Duodenal mucosa (tissue), 2 donors: ENCODE measurements around the gene MGMT.

ENCODE experiments used
- H3K27ac ChIP-seq: one replicate; pipeline ENCODE4 v1.7.0; 2013; ENCODE audit warnings: low read depth, low read length
- H3K27me3 ChIP-seq, 2 donors: one replicate each; pipeline ENCODE4 v1.7.0; 2013; ENCODE audit warnings: low read length in 2 of 2, control low read depth in 1 of 2; ENCODE audit not compliant: insufficient read depth in 2 of 2, control insufficient read depth in 1 of 2
- H3K36me3 ChIP-seq, 2 donors: one replicate each; pipeline ENCODE4 v1.7.0; 2013; ENCODE audit warnings: low read length in 2 of 2, control low read depth in 1 of 2; ENCODE audit not compliant: insufficient read depth in 2 of 2, control insufficient read depth in 1 of 2
- H3K4me1 ChIP-seq, 2 donors: one replicate each; pipeline ENCODE4 v1.7.0; 2013; ENCODE audit warnings: low read length in 2 of 2, control low read depth in 1 of 2; ENCODE audit not compliant: insufficient read depth in 2 of 2, control insufficient read depth in 1 of 2
- H3K4me3 ChIP-seq, 2 donors: one replicate each; pipeline ENCODE4 v1.7.0; 2013; ENCODE audit warnings: low read length in 2 of 2, low read depth in 1 of 2
- H3K9ac ChIP-seq, 2 donors: one replicate each; pipeline ENCODE4 v1.7.0; 2013; ENCODE audit warnings: low read length in 2 of 2, low read depth in 1 of 2
- H3K9me3 ChIP-seq, 2 donors: one replicate each; pipeline ENCODE4 v1.7.0; 2013; ENCODE audit warnings: low read length in 2 of 2, control low read depth in 1 of 2; ENCODE audit not compliant: control insufficient read depth in 1 of 2

Gene MGMT

DNA sequence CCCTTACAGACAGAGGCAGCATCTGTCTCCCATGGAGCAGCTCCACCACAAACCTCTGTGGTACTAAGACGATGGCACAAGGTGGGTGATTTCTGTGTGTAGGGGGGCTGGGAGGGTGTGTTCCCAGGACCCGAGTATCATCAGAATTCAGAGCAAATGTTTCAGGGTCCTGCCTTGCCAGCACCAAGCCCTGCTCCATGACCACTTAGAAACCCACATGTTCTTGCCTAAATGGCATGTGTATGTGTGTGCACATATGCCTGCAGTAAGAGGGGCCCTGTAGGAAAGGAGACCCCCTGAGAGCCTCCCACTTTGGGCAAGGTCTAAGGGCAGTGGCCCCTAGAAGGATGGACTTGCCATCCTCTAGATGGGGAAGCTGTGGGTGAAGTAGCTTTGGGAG is 17.1 kb upstream of the MGMT start:
- no peaks in the 10 kb centered on the region for H3K36me3 ChIP-seq
- no peak overlapping the region for H3K9ac ChIP-seq
- H3K4me3 ChIP-seq, result no peak overlapping the region
- no peaks in the 10 kb centered on the region for H3K9me3 ChIP-seq
- H3K27me3 ChIP-seq, result no peaks in the 10 kb centered on the region
- no peaks in the 10 kb centered on the region for H3K4me1 ChIP-seq
- H3K27ac ChIP-seq, result no peak overlapping the region

DNA sequence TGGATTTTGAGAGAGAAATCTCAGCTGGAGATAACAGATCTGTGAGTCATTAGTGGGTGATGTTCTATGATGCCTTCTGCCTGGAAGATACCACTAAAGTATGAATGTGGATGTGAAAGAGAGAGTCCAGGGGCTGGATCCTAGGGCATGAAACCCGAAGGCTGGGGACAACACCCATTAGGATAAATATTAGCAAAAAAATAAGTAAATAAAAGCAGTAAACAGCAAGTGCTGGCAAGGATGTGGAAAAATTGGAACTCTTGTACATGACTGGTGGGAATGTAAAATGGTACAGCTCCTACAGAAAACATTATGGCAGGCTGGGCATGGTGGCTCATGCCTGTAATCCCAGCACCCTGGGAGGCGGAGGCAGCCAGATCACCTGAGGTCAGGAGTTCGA is 16.6 kb upstream of the MGMT start:
- no peaks in the 10 kb centered on the region for H3K36me3 ChIP-seq
- H3K4me1 ChIP-seq, result no peaks in the 10 kb centered on the region
- H3K27ac ChIP-seq, result no peak overlapping the region
- H3K9me3 ChIP-seq, result no peaks in the 10 kb centered on the region
- peaks cover 0 to 4% of the 10 kb centered on the region in 2 donors for H3K27me3 ChIP-seq
- H3K4me3 ChIP-seq, result no peak overlapping the region
- H3K9ac ChIP-seq, result no peak overlapping the region

DNA sequence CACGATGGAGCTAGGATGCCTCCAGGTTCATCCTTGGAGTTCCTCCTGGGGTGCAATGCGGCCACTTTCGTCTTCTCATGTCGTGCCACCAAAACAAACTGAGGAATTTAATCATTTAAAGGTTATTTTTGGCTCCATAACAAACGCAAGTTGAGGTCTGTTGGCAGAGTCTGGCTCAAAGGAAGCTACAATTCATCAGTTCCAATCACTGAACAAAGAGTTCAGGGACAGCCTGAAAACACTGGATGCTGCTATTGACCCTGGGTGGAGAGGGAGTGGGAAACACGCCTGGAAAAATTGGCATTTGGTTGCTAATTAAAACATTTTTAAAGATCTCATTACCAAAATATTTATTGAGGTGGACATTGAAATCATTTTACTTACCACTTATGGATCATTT is 11.4 kb upstream of the MGMT start:
- no peaks in the 10 kb centered on the region for H3K4me1 ChIP-seq
- H3K9ac ChIP-seq, result no peak overlapping the region
- H3K27me3 ChIP-seq, result peaks cover 4 to 15% of the 10 kb centered on the region in 2 donors
- no peaks in the 10 kb centered on the region for H3K9me3 ChIP-seq
- no peaks in the 10 kb centered on the region for H3K36me3 ChIP-seq
- H3K27ac ChIP-seq, result no peak overlapping the region
- H3K4me3 ChIP-seq, result no peak overlapping the region

DNA sequence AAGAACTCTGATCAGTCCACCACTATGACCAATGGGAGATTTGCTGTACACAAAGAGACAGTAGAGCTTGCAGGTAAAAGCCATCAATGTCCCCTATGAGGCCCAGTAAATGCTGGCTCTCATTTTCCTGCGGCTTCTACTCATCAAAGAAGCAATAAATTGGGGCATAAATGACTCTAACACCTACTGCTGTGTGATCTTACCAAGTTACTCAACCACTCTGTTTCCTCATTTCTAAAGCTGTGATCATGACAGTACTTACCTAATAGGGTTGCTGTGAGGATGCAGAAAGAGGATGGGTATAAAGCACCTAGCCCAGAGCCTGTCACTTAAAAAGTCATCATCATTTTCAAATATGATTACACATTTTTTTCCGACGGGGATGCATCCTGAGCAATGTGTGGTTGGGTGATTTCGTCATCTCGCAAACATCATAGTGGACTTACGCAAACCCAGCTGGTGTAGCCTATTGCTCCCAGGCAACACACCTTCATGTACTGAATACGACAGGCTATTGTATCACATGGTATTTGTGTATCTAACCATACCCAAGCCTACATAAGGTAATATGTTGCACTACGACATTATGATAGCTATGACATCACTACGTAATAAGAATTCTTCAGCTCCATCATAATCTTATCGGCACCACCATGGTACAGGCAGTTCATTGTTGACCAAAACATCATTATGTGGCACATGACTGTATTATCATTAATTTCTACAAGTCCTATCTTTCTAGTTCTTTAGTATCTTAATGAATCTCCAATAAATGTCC is 7.1 kb upstream of the MGMT start:
- Histone ChIP-seq H3K27ac (no peak overlapping the region), H3K9ac (no peak overlapping the region), H3K27me3 (peaks cover 4 to 19% of the 10 kb centered on the region in 2 donors), H3K4me1 (no peaks in the 10 kb centered on the region), H3K4me3 (no peak overlapping the region), H3K9me3 (no peaks in the 10 kb centered on the region), H3K36me3 (no peaks in the 10 kb centered on the region)

DNA sequence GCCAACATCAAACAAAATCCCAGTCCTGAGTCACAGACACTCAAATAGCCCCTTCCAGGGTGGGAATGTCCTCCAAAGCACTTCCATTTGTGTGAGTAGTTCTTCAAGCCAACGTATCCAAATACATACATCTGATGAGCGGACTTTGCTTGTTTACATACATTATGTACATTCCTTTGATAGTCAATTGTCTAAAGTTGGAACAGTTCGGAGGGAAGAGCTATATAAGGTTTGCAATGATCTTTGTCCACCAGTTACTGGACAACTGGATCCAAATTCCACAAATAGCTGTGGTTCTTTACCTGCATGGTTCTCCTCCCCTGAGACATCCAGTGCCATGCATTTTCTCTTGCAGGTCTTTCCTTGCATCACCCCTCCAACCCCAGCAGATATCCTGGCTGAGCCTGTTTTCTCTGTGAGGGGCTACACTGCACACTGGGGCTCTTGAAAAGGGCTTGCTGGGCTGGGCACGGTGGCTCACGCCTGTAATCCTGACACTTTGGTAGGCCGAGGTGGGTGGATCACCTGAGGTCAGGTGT is 4.7 kb upstream of the MGMT start:
- Histone ChIP-seq H3K27me3 (peaks cover 4 to 8% of the 10 kb centered on the region in 2 donors), H3K4me1 (peaks cover 0 to 9% of the 10 kb centered on the region in 2 donors), H3K4me3 (no peak overlapping the region), H3K9me3 (no peaks in the 10 kb centered on the region), H3K36me3 (no peaks in the 10 kb centered on the region), H3K9ac (no peak overlapping the region), H3K27ac (no peak overlapping the region)

DNA sequence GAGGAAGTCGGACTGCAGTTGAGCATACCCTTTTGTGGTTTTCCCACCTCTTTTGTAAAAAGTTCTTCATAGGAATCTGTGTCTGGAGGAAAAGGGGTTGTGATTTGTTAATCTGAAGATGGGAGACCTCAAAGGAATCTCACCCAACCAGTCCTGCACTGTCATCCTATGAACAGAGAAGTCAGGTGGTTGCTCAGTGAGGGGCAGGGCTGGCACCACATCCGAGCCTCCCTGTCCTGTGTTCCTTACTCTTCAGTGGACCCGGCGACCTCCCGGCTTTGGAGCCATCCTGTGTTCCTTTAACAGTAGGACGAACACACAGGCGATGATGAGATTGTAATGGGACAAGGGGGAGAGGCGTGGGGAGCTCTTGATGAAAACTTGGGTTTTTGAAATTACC is 2.8 kb upstream of the MGMT start:
- Histone ChIP-seq H3K27ac (no peak overlapping the region), H3K9me3 (no peaks in the 10 kb centered on the region), H3K27me3 (peaks cover 0 to 3% of the 10 kb centered on the region in 2 donors), H3K4me3 (no peak overlapping the region), H3K9ac (no peak overlapping the region), H3K36me3 (no peaks in the 10 kb centered on the region), H3K4me1 (peaks cover 6 to 19% of the 10 kb centered on the region in 2 donors)

DNA sequence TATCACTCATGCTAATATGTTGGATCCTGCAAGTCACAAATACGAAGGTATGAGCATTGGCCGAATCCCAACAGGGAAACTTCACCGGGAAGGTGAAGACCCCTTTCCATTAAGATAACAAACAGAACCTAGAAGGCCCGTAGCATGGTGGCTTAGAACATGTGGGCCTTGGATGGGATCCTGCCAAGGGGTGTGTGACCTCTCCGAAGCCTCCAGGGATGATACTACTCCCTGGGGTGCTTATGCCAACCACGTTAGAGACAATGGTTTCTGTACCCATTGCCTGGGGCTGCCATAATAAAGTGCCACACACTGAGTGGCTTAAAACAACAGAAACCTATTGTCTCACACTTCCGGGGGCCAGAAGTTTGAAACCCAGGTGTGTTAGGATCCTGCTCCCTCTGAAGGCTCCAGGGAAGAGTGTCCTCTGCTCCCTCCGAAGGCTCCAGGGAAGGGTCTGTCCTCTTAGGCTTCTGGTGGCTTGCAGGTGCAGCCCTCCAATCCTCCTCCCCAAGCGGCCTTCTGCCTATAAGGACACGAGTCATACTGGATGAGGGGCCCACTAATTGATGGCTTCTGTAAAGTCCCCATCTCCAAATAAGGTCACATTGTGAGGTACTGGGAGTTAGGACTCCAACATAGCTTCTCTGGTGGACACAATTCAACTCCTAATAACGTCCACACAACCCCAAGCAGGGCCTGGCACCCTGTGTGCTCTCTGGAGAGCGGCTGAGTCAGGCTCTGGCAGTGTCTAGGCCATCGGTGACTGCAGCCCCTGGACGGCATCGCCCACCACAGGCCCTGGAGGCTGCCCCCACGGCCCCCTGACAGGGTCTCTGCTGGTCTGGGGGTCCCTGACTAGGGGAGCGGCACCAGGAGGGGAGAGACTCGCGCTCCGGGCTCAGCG is 992 bp upstream of the MGMT start:
- Histone ChIP-seq H3K36me3 (no peaks in the 10 kb centered on the region), H3K27ac (peak overlapping the region; percentile 44), H3K9ac (peak overlapping the region in 1 of 2 donors; percentile 45), H3K4me1 (peaks cover 6 to 19% of the 10 kb centered on the region in 2 donors), H3K4me3 (peak overlapping the region; percentile 75 to 79), H3K27me3 (peaks cover 0 to 3% of the 10 kb centered on the region in 2 donors), H3K9me3 (no peaks in the 10 kb centered on the region)

DNA sequence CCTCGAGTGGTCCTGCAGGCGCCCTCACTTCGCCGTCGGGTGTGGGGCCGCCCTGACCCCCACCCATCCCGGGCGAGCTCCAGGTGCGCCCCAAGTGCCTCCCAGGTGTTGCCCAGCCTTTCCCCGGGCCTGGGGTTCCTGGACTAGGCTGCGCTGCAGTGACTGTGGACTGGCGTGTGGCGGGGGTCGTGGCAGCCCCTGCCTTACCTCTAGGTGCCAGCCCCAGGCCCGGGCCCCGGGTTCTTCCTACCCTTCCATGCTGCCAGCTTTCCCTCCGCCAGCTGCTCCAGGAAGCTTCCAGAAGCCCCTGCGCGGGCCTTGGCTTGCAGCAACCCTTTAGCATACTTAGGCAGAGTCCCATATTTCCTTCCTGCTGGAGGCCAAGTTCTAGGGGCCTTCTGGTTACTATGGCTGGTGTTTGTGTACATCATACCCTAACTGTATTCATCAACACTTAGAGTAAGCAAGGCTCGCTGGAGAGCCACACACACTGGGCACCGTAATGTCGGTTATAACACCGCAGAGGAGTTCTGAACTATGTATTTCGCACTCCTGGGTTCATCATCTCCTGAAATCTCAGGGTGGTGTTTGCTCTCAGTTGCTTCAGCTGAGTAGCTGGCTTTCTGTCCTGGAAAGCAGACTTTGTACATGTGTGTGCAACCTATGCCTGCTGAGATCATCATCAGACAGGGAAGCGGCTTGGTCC is 471 bp downstream of the MGMT start:
- peak overlapping the region; percentile 64 to 78 for H3K9ac ChIP-seq
- peaks cover 6 to 19% of the 10 kb centered on the region in 2 donors for H3K4me1 ChIP-seq
- peak overlapping the region; percentile 78 for H3K27ac ChIP-seq
- no peaks in the 10 kb centered on the region for H3K27me3 ChIP-seq
- H3K4me3 ChIP-seq, result peak overlapping the region; percentile 82 to 85
- peaks cover 0 to 5% of the 10 kb centered on the region in 2 donors for H3K36me3 ChIP-seq
- H3K9me3 ChIP-seq, result no peaks in the 10 kb centered on the region

DNA sequence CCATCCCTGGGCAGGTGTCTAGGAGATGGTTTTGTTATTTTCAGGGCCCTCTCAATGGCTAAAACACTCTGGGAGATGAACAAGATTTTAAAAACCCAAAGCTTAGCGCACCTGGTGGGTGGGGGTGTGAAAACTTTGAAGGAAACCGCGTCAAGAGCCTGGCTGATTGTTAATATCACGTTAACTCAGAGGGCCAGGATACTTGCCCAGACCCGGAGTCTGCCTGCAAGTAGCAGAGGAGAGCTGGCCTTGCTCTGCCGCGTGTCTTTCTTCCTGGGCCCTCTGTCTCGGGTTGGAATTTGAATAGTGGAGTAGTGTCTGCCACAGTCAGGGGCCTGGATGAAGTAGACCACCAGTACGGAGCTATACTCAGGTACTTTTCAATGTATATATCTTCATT is 1.1 kb downstream of the MGMT start:
- peaks cover 6 to 19% of the 10 kb centered on the region in 2 donors for H3K4me1 ChIP-seq
- H3K27me3 ChIP-seq, result no peaks in the 10 kb centered on the region
- no peak overlapping the region for H3K4me3 ChIP-seq
- no peak overlapping the region for H3K9ac ChIP-seq
- H3K9me3 ChIP-seq, result no peaks in the 10 kb centered on the region
- no peak overlapping the region for H3K27ac ChIP-seq
- H3K36me3 ChIP-seq, result peaks cover 0 to 8% of the 10 kb centered on the region in 2 donors
